ENCODE data around the gene C1GALT1.

- TF ChIP-seq CTCF (IDR thresholded peaks at IDR 0.05) (no peak), POLR2A (IDR thresholded peaks at IDR 0.05) (no peak)
Measured at GRCh38 chr7:7235347-7235746, 53.0 kb downstream of the C1GALT1 start.

Data from lower leg skin (tissue), 3 donors.